ENCODE results near the gene PLXDC2.

Gene PLXDC2

DNA sequence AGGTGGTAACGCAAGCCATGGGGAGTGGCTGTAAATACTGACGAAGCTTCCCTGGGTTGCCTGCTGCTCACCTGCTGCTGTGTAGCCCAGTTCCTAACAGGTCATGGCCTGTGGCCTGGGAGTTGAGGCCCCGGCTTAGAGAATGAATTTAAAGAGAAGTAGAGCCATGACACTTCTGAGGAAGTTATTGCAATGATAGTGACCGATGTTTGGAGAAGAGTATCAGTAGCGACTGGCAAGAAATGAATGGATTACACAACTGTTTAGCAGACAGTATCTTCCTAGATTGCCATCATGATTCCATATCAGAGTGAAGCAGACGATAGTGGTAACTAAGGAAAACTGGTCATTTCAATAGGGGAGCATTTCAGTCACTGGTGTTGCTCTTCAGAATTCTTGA is 249.6 kb downstream of the PLXDC2 start:
- Histone ChIP-seq H3K27me3 (ENCODE audit: control insufficient read depth in 1 of 2, insufficient read depth in 2 of 2, low read length in 2 of 2) (no peaks in the 10 kb centered on the region), H3K9ac (ENCODE audit: low read depth in 1 of 2, low read length in 2 of 2) (no peak overlapping the region), H3K36me3 (ENCODE audit: control insufficient read depth in 1 of 2, insufficient read depth in 2 of 2, low read length in 2 of 2) (peaks cover 4 to 9% of the 10 kb centered on the region in 2 donors), H3K27ac (ENCODE audit: low read depth, low read length) (no peak overlapping the region), H3K9me3 (ENCODE audit: control insufficient read depth in 1 of 2, low read length in 2 of 2) (no peaks in the 10 kb centered on the region), H3K4me1 (ENCODE audit: control insufficient read depth in 1 of 2, insufficient read depth in 2 of 2, low read length in 2 of 2) (no peaks in the 10 kb centered on the region), H3K4me3 (ENCODE audit: low read depth in 1 of 2, low read length in 2 of 2) (no peak overlapping the region)

DNA sequence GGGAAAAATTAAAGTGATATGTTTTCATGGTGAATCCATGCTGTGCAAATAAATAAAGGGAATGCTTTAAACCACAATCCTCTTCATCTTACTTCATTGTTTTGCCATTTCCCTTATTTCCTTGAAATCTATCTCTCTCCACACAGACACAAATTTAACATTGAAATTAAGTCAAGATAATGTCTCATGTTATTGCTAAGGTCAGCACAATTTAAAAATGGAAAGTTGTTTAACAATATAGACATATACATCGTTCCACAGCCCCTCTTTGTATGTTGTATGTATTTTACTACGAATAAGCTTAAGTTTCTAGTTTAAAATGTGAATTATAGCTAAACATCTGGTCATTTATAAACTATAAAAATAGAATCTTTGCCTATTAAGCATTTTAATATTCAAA is 256.9 kb downstream of the PLXDC2 start:
- H3K27me3 ChIP-seq (ENCODE audit: control insufficient read depth in 1 of 2, insufficient read depth in 2 of 2, low read length in 2 of 2), result no peaks in the 10 kb centered on the region
- no peak overlapping the region for H3K9ac ChIP-seq (ENCODE audit: low read depth in 1 of 2, low read length in 2 of 2)
- peaks cover 4 to 10% of the 10 kb centered on the region in 2 donors for H3K36me3 ChIP-seq (ENCODE audit: control insufficient read depth in 1 of 2, insufficient read depth in 2 of 2, low read length in 2 of 2)
- H3K9me3 ChIP-seq (ENCODE audit: control insufficient read depth in 1 of 2, low read length in 2 of 2), result no peaks in the 10 kb centered on the region
- no peaks in the 10 kb centered on the region for H3K4me1 ChIP-seq (ENCODE audit: control insufficient read depth in 1 of 2, insufficient read depth in 2 of 2, low read length in 2 of 2)
- no peak overlapping the region for H3K27ac ChIP-seq (ENCODE audit: low read depth, low read length)
- H3K4me3 ChIP-seq (ENCODE audit: low read depth in 1 of 2, low read length in 2 of 2), result no peak overlapping the region

DNA sequence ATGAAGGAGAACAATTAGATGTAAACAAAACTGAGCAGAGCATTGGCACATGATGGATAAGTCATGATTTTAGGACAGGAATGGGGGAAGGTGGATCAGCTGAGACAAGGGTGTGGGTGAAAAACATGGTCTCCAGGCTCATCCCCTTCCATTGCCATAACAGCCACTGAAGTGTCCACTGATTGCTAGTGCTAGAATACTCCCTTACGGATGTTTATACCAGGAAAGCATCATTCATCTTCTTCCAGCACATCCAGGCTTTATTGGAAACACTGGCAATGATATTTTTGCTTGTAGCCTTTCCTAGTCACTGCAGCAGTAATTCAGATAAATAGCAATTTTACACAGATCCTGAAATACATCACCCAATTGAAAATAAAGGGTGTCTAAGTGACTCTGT is 259.5 kb downstream of the PLXDC2 start:
- Histone ChIP-seq H3K9me3 (ENCODE audit: control insufficient read depth in 1 of 2, low read length in 2 of 2) (no peaks in the 10 kb centered on the region), H3K4me3 (ENCODE audit: low read depth in 1 of 2, low read length in 2 of 2) (no peak overlapping the region), H3K9ac (ENCODE audit: low read depth in 1 of 2, low read length in 2 of 2) (no peak overlapping the region), H3K4me1 (ENCODE audit: control insufficient read depth in 1 of 2, insufficient read depth in 2 of 2, low read length in 2 of 2) (no peaks in the 10 kb centered on the region), H3K36me3 (ENCODE audit: control insufficient read depth in 1 of 2, insufficient read depth in 2 of 2, low read length in 2 of 2) (peaks cover 0 to 2% of the 10 kb centered on the region in 2 donors), H3K27ac (ENCODE audit: low read depth, low read length) (no peak overlapping the region), H3K27me3 (ENCODE audit: control insufficient read depth in 1 of 2, insufficient read depth in 2 of 2, low read length in 2 of 2) (no peaks in the 10 kb centered on the region)

DNA sequence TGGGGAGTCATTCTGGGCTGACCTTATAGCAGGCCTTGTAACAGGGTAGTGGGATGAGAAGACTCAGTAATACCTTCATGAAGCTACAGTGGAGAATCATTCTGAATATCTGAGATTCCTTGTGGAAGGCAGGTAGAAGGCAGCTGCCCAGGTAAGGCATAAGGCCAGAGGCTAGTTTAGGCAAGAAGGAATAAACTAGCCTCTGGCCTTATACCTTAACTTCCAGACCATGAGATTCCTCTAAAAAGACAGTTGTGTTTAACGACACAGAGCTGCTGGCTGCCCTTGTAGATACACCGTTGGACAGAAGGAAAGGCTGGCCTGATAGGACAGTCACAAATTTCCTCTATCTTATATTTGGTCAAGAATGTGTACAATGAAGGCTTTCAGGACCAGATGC is 268.2 kb downstream of the PLXDC2 start:
- Histone ChIP-seq H3K27me3 (ENCODE audit: control insufficient read depth in 1 of 2, insufficient read depth in 2 of 2, low read length in 2 of 2) (no peaks in the 10 kb centered on the region), H3K9me3 (ENCODE audit: control insufficient read depth in 1 of 2, low read length in 2 of 2) (no peaks in the 10 kb centered on the region), H3K4me3 (ENCODE audit: low read depth in 1 of 2, low read length in 2 of 2) (no peak overlapping the region), H3K9ac (ENCODE audit: low read depth in 1 of 2, low read length in 2 of 2) (no peak overlapping the region), H3K36me3 (ENCODE audit: control insufficient read depth in 1 of 2, insufficient read depth in 2 of 2, low read length in 2 of 2) (no peaks in the 10 kb centered on the region), H3K27ac (ENCODE audit: low read depth, low read length) (no peak overlapping the region), H3K4me1 (ENCODE audit: control insufficient read depth in 1 of 2, insufficient read depth in 2 of 2, low read length in 2 of 2) (peaks cover 0 to 8% of the 10 kb centered on the region in 2 donors)

DNA sequence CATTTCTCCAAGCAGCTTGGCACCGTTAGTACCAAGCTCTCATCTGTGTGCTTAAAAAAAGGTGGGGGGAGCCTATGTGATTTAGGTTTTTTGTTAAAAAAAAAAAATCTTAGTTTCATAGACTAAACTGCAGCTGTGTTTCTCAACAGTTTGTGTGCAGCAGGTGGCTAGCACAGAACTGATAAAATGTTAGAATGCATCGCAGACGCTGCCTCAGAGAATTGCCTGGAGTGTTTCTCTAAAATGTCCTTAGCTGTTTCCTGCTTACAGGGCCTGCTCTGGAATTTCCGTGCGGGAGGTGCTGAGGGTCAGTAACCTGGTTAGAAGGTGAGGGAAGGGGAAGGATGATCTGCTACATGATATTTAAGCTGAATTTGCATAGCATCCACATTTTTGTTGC is 268.9 kb downstream of the PLXDC2 start:
- H3K27ac ChIP-seq (ENCODE audit: low read depth, low read length), result no peak overlapping the region
- no peaks in the 10 kb centered on the region for H3K27me3 ChIP-seq (ENCODE audit: control insufficient read depth in 1 of 2, insufficient read depth in 2 of 2, low read length in 2 of 2)
- no peaks in the 10 kb centered on the region for H3K36me3 ChIP-seq (ENCODE audit: control insufficient read depth in 1 of 2, insufficient read depth in 2 of 2, low read length in 2 of 2)
- no peaks in the 10 kb centered on the region for H3K9me3 ChIP-seq (ENCODE audit: control insufficient read depth in 1 of 2, low read length in 2 of 2)
- peaks cover 0 to 8% of the 10 kb centered on the region in 2 donors for H3K4me1 ChIP-seq (ENCODE audit: control insufficient read depth in 1 of 2, insufficient read depth in 2 of 2, low read length in 2 of 2)
- no peak overlapping the region for H3K9ac ChIP-seq (ENCODE audit: low read depth in 1 of 2, low read length in 2 of 2)
- no peak overlapping the region for H3K4me3 ChIP-seq (ENCODE audit: low read depth in 1 of 2, low read length in 2 of 2)

DNA sequence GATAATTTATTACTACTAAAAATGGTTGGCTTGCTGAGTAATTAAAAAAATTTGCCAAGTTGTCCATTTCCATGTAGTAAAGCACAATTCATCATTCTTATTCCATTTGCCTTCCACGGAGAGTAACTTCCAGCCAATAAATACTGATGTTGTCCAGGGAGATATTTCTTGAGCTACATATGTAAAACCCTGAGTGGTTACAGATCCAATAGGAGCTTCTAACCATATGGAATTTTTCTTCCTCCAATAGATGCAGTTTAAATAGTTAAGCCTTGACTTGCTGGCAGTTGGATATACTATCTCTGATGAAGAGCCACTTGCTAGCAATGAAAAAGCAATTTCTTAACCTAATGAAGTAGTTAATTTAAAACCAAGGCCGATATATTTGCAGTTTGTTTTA is 271.1 kb downstream of the PLXDC2 start:
- H3K4me3 ChIP-seq (ENCODE audit: low read depth in 1 of 2, low read length in 2 of 2), result no peak overlapping the region
- H3K9me3 ChIP-seq (ENCODE audit: control insufficient read depth in 1 of 2, low read length in 2 of 2), result no peaks in the 10 kb centered on the region
- H3K36me3 ChIP-seq (ENCODE audit: control insufficient read depth in 1 of 2, insufficient read depth in 2 of 2, low read length in 2 of 2), result no peaks in the 10 kb centered on the region
- no peaks in the 10 kb centered on the region for H3K27me3 ChIP-seq (ENCODE audit: control insufficient read depth in 1 of 2, insufficient read depth in 2 of 2, low read length in 2 of 2)
- no peak overlapping the region for H3K27ac ChIP-seq (ENCODE audit: low read depth, low read length)
- H3K9ac ChIP-seq (ENCODE audit: low read depth in 1 of 2, low read length in 2 of 2), result no peak overlapping the region
- H3K4me1 ChIP-seq (ENCODE audit: control insufficient read depth in 1 of 2, insufficient read depth in 2 of 2, low read length in 2 of 2), result peaks cover 0 to 8% of the 10 kb centered on the region in 2 donors

DNA sequence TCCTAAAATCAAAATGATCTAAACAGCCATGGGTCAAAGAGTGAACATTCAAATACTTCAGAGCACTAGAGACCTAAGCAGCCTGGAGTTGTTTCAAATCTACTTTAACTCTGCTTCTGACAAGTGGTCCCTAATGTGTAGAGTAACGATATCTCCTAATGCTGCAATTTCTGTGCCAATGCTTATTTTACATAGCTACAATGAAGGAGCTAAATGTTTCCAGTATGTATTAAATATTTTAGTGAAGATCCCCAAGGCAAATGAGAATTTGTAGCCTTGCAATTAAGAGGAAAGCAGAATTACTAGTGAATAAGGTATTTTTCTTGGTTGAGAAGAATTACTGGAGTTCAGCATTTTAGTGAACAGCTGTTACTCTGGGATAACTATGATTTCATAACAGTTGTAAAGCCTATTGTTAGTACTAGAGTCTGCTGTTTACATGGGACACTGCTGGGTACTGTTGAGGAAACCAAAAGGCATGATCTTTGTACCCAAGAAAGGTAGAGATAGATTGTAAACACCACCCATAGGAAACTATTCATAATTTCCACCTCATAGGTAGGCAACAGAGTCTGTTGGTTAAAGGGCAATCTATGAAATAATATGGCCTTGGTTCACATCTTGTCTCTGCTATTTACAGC is 271.9 kb downstream of the PLXDC2 start:
- Histone ChIP-seq H3K9ac (ENCODE audit: low read depth in 1 of 2, low read length in 2 of 2) (no peak overlapping the region), H3K27ac (ENCODE audit: low read depth, low read length) (no peak overlapping the region), H3K4me1 (ENCODE audit: control insufficient read depth in 1 of 2, insufficient read depth in 2 of 2, low read length in 2 of 2) (peaks cover 0 to 8% of the 10 kb centered on the region in 2 donors), H3K9me3 (ENCODE audit: control insufficient read depth in 1 of 2, low read length in 2 of 2) (peaks cover 0 to 5% of the 10 kb centered on the region in 2 donors), H3K36me3 (ENCODE audit: control insufficient read depth in 1 of 2, insufficient read depth in 2 of 2, low read length in 2 of 2) (no peaks in the 10 kb centered on the region), H3K27me3 (ENCODE audit: control insufficient read depth in 1 of 2, insufficient read depth in 2 of 2, low read length in 2 of 2) (no peaks in the 10 kb centered on the region), H3K4me3 (ENCODE audit: low read depth in 1 of 2, low read length in 2 of 2) (no peak overlapping the region)

DNA sequence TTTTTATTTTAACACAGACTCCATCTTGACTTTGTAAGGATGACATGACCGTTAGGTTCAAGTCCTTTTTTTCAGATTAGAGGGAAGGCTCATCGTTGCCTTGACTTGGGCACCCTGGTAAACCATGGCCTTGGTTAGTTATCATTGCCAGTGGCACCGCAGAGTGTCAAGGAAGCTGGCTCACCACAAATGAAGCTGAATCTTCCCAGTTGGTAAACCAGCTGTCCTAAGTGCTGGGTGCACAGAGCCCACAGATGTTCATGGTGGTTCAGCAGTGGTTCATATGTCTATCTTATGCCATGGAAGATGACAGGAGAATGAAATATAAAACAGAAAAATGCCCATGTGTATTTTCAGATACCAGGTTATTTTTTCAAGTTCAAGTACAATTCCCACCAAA is 273.6 kb downstream of the PLXDC2 start:
- Histone ChIP-seq H3K36me3 (ENCODE audit: control insufficient read depth in 1 of 2, insufficient read depth in 2 of 2, low read length in 2 of 2) (no peaks in the 10 kb centered on the region), H3K27me3 (ENCODE audit: control insufficient read depth in 1 of 2, insufficient read depth in 2 of 2, low read length in 2 of 2) (no peaks in the 10 kb centered on the region), H3K4me1 (ENCODE audit: control insufficient read depth in 1 of 2, insufficient read depth in 2 of 2, low read length in 2 of 2) (peaks cover 0 to 8% of the 10 kb centered on the region in 2 donors), H3K9ac (ENCODE audit: low read depth in 1 of 2, low read length in 2 of 2) (no peak overlapping the region), H3K4me3 (ENCODE audit: low read depth in 1 of 2, low read length in 2 of 2) (no peak overlapping the region), H3K9me3 (ENCODE audit: control insufficient read depth in 1 of 2, low read length in 2 of 2) (peaks cover 0 to 5% of the 10 kb centered on the region in 2 donors), H3K27ac (ENCODE audit: low read depth, low read length) (no peak overlapping the region)

DNA sequence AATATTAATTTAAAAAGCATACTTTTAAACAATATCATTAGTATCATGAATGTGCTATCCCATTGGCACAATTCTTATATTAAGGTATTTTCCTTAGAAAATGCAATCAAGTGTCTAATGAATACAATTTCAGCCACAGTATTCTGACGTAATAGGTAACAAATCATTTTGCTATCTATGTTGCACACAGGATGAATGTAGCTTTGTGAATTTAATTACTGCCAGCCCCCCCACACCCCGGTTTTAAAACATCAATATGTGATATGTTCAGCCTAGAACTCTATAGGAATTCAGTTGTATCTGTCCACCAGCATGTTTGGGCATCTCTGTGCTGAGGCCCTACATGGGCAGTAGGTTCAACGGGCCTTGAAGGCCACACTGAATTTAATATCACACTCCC is 274.6 kb downstream of the PLXDC2 start:
- H3K4me3 ChIP-seq (ENCODE audit: low read depth in 1 of 2, low read length in 2 of 2), result no peak overlapping the region
- no peak overlapping the region for H3K9ac ChIP-seq (ENCODE audit: low read depth in 1 of 2, low read length in 2 of 2)
- no peaks in the 10 kb centered on the region for H3K36me3 ChIP-seq (ENCODE audit: control insufficient read depth in 1 of 2, insufficient read depth in 2 of 2, low read length in 2 of 2)
- H3K4me1 ChIP-seq (ENCODE audit: control insufficient read depth in 1 of 2, insufficient read depth in 2 of 2, low read length in 2 of 2), result peaks cover 0 to 8% of the 10 kb centered on the region in 2 donors
- H3K9me3 ChIP-seq (ENCODE audit: control insufficient read depth in 1 of 2, low read length in 2 of 2), result peaks cover 0 to 5% of the 10 kb centered on the region in 2 donors
- H3K27ac ChIP-seq (ENCODE audit: low read depth, low read length), result no peak overlapping the region
- no peaks in the 10 kb centered on the region for H3K27me3 ChIP-seq (ENCODE audit: control insufficient read depth in 1 of 2, insufficient read depth in 2 of 2, low read length in 2 of 2)

DNA sequence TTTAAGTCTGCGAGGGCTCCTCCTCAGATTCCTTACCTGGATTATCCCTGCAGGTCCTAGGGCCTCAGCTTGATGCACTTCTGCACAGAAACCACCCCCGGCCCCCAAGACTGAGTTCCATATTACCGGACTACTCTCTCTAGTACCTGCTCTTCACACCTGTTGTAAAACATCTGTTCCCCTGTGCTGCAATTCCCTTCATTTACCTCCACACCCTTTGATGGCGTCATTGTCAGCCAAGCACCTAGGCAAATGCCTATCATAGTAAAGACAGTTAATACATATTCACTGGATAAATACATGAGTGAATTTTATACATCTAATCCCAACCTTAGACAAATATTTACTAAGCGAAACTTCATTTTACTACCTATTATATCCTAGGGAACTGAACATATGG is 275.5 kb downstream of the PLXDC2 start:
- Histone ChIP-seq H3K4me1 (ENCODE audit: control insufficient read depth in 1 of 2, insufficient read depth in 2 of 2, low read length in 2 of 2) (peaks cover 0 to 8% of the 10 kb centered on the region in 2 donors), H3K9ac (ENCODE audit: low read depth in 1 of 2, low read length in 2 of 2) (no peak overlapping the region), H3K27ac (ENCODE audit: low read depth, low read length) (no peak overlapping the region), H3K36me3 (ENCODE audit: control insufficient read depth in 1 of 2, insufficient read depth in 2 of 2, low read length in 2 of 2) (no peaks in the 10 kb centered on the region), H3K4me3 (ENCODE audit: low read depth in 1 of 2, low read length in 2 of 2) (no peak overlapping the region), H3K9me3 (ENCODE audit: control insufficient read depth in 1 of 2, low read length in 2 of 2) (peaks cover 0 to 5% of the 10 kb centered on the region in 2 donors), H3K27me3 (ENCODE audit: control insufficient read depth in 1 of 2, insufficient read depth in 2 of 2, low read length in 2 of 2) (no peaks in the 10 kb centered on the region)

DNA sequence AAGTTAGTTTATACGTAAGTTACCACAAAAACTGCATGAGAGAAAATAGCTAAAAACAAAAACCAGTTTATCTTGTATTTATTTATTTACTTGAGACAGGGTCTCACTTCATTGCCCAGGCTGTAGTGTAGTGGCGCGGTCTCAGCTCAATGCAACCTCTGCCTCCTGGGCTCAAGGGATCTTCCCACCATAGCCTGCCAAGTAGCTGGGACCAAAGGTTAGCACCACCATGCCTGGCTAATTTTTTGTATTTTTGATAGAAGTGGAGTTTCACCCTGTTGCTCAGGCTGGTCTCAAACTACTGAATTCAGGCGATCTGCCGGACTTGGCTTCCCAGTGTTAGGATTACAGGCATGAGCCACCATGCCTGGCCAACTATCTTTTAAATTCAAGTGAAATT is 277.4 kb downstream of the PLXDC2 start:
- no peaks in the 10 kb centered on the region for H3K4me1 ChIP-seq (ENCODE audit: control insufficient read depth in 1 of 2, insufficient read depth in 2 of 2, low read length in 2 of 2)
- H3K9ac ChIP-seq (ENCODE audit: low read depth in 1 of 2, low read length in 2 of 2), result no peak overlapping the region
- H3K4me3 ChIP-seq (ENCODE audit: low read depth in 1 of 2, low read length in 2 of 2), result no peak overlapping the region
- no peaks in the 10 kb centered on the region for H3K27me3 ChIP-seq (ENCODE audit: control insufficient read depth in 1 of 2, insufficient read depth in 2 of 2, low read length in 2 of 2)
- H3K36me3 ChIP-seq (ENCODE audit: control insufficient read depth in 1 of 2, insufficient read depth in 2 of 2, low read length in 2 of 2), result no peaks in the 10 kb centered on the region
- H3K9me3 ChIP-seq (ENCODE audit: control insufficient read depth in 1 of 2, low read length in 2 of 2), result peaks cover 0 to 5% of the 10 kb centered on the region in 2 donors
- H3K27ac ChIP-seq (ENCODE audit: low read depth, low read length), result no peak overlapping the region
